H9 (cell line): Measurements from ENCODE around the gene SDF2L1. TPM values are rescaled to one million over a fixed set of nuclear protein-coding genes. Genes with fewer than 3 reads are reported as not detected.

Source experiments
- DNase-seq: peaks from one replicate; pipeline ENCODE4 v3.0.0-alpha.2; 2017
- H2AFZ ChIP-seq: one replicate; pipeline ENCODE4 v1.6.1; 2013; ENCODE audit warnings: mild to moderate bottlenecking, low read length, control low read depth, moderate library complexity
- H2AK5ac ChIP-seq: 2 replicates; pipeline ENCODE4 v1.6.1; 2013; ENCODE audit warnings: low read length, control low read depth, mixed read lengths; ENCODE audit not compliant: insufficient read length
- H2BK120ac ChIP-seq: one replicate; pipeline ENCODE4 v1.6.1; 2013; ENCODE audit warnings: low read depth, mild to moderate bottlenecking, low read length, control low read depth, inconsistent platforms; ENCODE audit not compliant: poor library complexity, severe bottlenecking
- H2BK12ac ChIP-seq: 2 replicates; pipeline ENCODE4 v1.6.1; 2013; ENCODE audit warnings: low read length, control low read depth, mixed read lengths, low read depth; ENCODE audit not compliant: insufficient read length
- H2BK15ac ChIP-seq: 2 replicates; pipeline ENCODE4 v1.6.1; 2013; ENCODE audit warnings: low read depth, low read length, control low read depth
- H2BK20ac ChIP-seq: one replicate; pipeline ENCODE4 v1.6.1; 2013; ENCODE audit warnings: low read depth, mild to moderate bottlenecking, low read length, control low read depth, inconsistent platforms; ENCODE audit not compliant: poor library complexity, severe bottlenecking
- H2BK5ac ChIP-seq: 2 replicates; pipeline ENCODE4 v1.6.1; 2013; ENCODE audit warnings: low read length, control low read depth, mixed read lengths; ENCODE audit not compliant: insufficient read length
- H3K14ac ChIP-seq: 2 replicates; pipeline ENCODE4 v1.6.1; 2013; ENCODE audit warnings: low read length, control low read depth; ENCODE audit not compliant: insufficient read depth
- H3K18ac ChIP-seq: 2 replicates; pipeline ENCODE4 v1.6.1; 2013; ENCODE audit warnings: low read depth, mild to moderate bottlenecking, mixed read lengths, low read length, control low read depth; ENCODE audit not compliant: insufficient read length
- H3K23ac ChIP-seq: 2 replicates; pipeline ENCODE4 v1.6.1; 2013; ENCODE audit warnings: low read length, control low read depth, mixed read lengths, low read depth; ENCODE audit not compliant: insufficient read length
- H3K23me2 ChIP-seq: 2 replicates; pipeline ENCODE4 v1.6.1; 2013; ENCODE audit warnings: low read depth, mild to moderate bottlenecking, mixed read lengths, low read length, control low read depth; ENCODE audit not compliant: insufficient read length, poor library complexity, severe bottlenecking
- H3K27ac ChIP-seq: 2 replicates; pipeline ENCODE4 v1.5.1; 2013; ENCODE audit warnings: low read length, control low read depth, mixed read lengths, low read depth; ENCODE audit not compliant: insufficient read length
- H3K27me3 ChIP-seq: 2 replicates; pipeline ENCODE4 v1.6.1; 2013; ENCODE audit warnings: low read length, control low read depth, inconsistent platforms; ENCODE audit not compliant: insufficient read depth
- H3K4ac ChIP-seq: 2 replicates; pipeline ENCODE4 v1.6.1; 2013; ENCODE audit warnings: low read depth, mild to moderate bottlenecking, control low read depth, inconsistent platforms, low read length, moderate library complexity
- H3K4me1 ChIP-seq: 2 replicates; pipeline ENCODE4 v1.6.1; 2013; ENCODE audit warnings: low read length, control low read depth, inconsistent platforms; ENCODE audit not compliant: insufficient read depth
- H3K4me2 ChIP-seq: 2 replicates; pipeline ENCODE4 v1.6.1; 2013; ENCODE audit warnings: low read length, control low read depth, mixed read lengths; ENCODE audit not compliant: insufficient read length, insufficient read depth
- H3K56ac ChIP-seq: 2 replicates; pipeline ENCODE4 v1.6.1; 2013; ENCODE audit warnings: low read depth, mild to moderate bottlenecking, mixed read lengths, low read length, control low read depth; ENCODE audit not compliant: insufficient read length
- H3K79me1 ChIP-seq: 2 replicates; pipeline ENCODE4 v1.6.1; 2013; ENCODE audit warnings: low read depth, mild to moderate bottlenecking, moderate library complexity, low read length, control low read depth, inconsistent platforms; ENCODE audit not compliant: insufficient read depth, poor library complexity, severe bottlenecking
- H3K79me2 ChIP-seq: 2 replicates; pipeline ENCODE4 v1.6.1; 2013; ENCODE audit warnings: low read length, control low read depth, inconsistent platforms; ENCODE audit not compliant: insufficient read depth
- H3K9ac ChIP-seq: 2 replicates; pipeline ENCODE4 v1.6.1; 2013; ENCODE audit warnings: low read length, control low read depth, mixed read lengths; ENCODE audit not compliant: insufficient read length; ENCODE audit errors: extremely low read depth
- H3K9me3 ChIP-seq: one replicate; pipeline ENCODE4 v1.6.1; 2013; ENCODE audit warnings: low read depth, low read length, inconsistent platforms; ENCODE audit not compliant: control insufficient read depth
- H3T11ph ChIP-seq: one replicate; pipeline ENCODE4 v1.6.1; 2013; ENCODE audit warnings: mild to moderate bottlenecking, low read length, control low read depth, inconsistent platforms
- H4K20me1 ChIP-seq: one replicate; pipeline ENCODE4 v1.6.1; 2013; ENCODE audit not compliant: control insufficient read depth, insufficient read length, insufficient read depth
- H4K5ac ChIP-seq: 2 replicates; pipeline ENCODE4 v1.6.1; 2013; ENCODE audit warnings: low read depth, mild to moderate bottlenecking, mixed read lengths, low read length, control low read depth; ENCODE audit not compliant: insufficient read length
- H4K8ac ChIP-seq: replicated peaks from 2 replicates; pipeline ENCODE4 v1.6.1; 2013; ENCODE audit warnings: low read length, control low read depth, mixed read lengths, low read depth; ENCODE audit not compliant: insufficient read length
- H4K91ac ChIP-seq: 2 replicates; pipeline ENCODE4 v1.6.1; 2013; ENCODE audit warnings: low read depth, mild to moderate bottlenecking, moderate library complexity, mixed read lengths, low read length, control low read depth; ENCODE audit not compliant: insufficient read length
- H3K27ac Mint-ChIP-seq, 3 experiments: 2 replicates in 2 of 3; 3 replicates in 1 of 3; pipeline ENCODE4 v1.8.0; 2020 to 2021; ENCODE audit warnings: mixed read lengths in 3 of 3, mild to moderate bottlenecking in 1 of 3, moderate library complexity in 1 of 3
- H3K27me3 Mint-ChIP-seq: 2 replicates; pipeline ENCODE4 v1.8.0; 2021; ENCODE audit warnings: low read depth, mild to moderate bottlenecking, moderate library complexity, mixed read lengths
- H3K36me3 Mint-ChIP-seq, 3 experiments: 2 replicates in 2 of 3; 3 replicates in 1 of 3; pipeline ENCODE4 v1.8.0; 2020 to 2021; ENCODE audit warnings: low read depth in 3 of 3, mixed read lengths in 3 of 3; ENCODE audit not compliant: insufficient read depth in 1 of 3
- H3K4me1 Mint-ChIP-seq, 2 experiments: 2 replicates each; pipeline ENCODE4 v1.8.0; 2020; ENCODE audit warnings: mixed read lengths in 2 of 2
- H3K4me3 Mint-ChIP-seq, 2 experiments: 2 replicates in 1 of 2; 3 replicates in 1 of 2; pipeline ENCODE4 v1.8.0; 2020 to 2021; ENCODE audit warnings: mild to moderate bottlenecking in 2 of 2, mixed read lengths in 2 of 2, moderate library complexity in 1 of 2
- H3K9me3 Mint-ChIP-seq, 2 experiments: 2 replicates in 1 of 2; 3 replicates in 1 of 2; pipeline ENCODE4 v1.8.0; 2020; ENCODE audit warnings: mild to moderate bottlenecking in 2 of 2, mixed read lengths in 2 of 2, moderate library complexity in 1 of 2
- WGBS: extraction: QIAGEN DNeasy Blood & Tissue Kit; methylation state at CpG from one replicate; pipeline ENCODE4 v1.1.7; 2013; ENCODE audit warnings: missing lambda C conversion rate, low lambda C conversion rate, mixed read lengths; ENCODE audit not compliant: insufficient read length; ENCODE audit errors: extremely low coverage; 5-methylcytosine and 5-hydroxymethylcytosine counted together
- total RNA-seq: library from RNA; stranded (reverse); gene quantifications from 2 replicates; pipeline ENCODE4 v1.2.1, GENCODE V29; 2021
- TF ChIP-seq, protein P1 (sequence below): fragments of 200-600 bp; sonication (generic); conservative IDR thresholded peaks from 3 replicates; pipeline ENCODE4 v1.8.0; 2021; ENCODE audit warnings: antibody characterized with exemption, mild to moderate bottlenecking

Gene SDF2L1
- total RNA-seq, 1 experiment from 2014 or later = 36.0 TPM

DNA sequence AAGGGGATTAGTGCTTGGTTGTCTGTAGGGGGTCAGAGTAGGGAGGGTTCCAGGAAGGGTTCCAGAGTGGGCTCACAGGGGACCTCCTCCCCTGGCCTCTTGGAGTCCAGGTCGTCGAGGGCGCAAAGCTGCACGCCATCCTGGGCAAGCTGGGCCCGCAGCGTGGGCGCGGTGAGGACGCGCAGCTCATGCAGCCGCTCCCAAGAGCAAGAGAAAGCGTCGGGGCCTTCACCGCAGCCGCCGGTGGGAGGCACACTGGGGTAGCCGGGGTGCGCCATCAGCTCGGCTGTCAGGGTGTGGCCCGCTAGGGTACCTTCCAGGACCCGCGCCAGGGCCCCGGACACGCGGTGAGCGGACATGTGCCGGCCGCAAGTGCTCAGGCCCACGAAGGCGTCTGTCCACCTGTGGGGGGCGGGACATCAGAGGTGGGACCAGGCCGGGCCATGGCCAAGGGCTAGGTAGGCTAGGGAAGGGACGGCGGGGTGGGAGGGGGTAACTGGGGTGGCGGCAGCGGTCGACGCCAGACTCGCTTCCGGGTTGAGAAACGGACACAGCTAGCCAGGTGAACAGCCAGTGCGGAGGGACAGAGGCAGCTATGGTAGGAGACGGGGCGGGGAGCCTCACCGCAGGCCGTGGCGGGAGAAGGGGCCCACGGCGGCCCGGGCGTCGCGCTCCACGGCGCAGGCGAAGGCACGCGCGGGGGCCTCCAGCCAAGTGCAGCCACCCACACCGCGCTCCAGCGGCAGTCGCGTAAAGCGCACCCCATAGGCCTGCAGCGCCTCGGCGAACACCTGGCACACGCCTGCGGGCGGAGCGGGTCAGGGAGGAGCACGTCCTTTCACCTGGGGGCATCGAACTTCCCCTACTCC, 13.5 kb upstream of the SDF2L1 start:
- TF ChIP-seq, protein P1, sequence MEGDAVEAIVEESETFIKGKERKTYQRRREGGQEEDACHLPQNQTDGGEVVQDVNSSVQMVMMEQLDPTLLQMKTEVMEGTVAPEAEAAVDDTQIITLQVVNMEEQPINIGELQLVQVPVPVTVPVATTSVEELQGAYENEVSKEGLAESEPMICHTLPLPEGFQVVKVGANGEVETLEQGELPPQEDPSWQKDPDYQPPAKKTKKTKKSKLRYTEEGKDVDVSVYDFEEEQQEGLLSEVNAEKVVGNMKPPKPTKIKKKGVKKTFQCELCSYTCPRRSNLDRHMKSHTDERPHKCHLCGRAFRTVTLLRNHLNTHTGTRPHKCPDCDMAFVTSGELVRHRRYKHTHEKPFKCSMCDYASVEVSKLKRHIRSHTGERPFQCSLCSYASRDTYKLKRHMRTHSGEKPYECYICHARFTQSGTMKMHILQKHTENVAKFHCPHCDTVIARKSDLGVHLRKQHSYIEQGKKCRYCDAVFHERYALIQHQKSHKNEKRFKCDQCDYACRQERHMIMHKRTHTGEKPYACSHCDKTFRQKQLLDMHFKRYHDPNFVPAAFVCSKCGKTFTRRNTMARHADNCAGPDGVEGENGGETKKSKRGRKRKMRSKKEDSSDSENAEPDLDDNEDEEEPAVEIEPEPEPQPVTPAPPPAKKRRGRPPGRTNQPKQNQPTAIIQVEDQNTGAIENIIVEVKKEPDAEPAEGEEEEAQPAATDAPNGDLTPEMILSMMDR = no peak
- Histone ChIP-seq H3K4me1 (no peaks in the 10 kb centered on the region; the same call in 1 of the 2 replicates), H3K18ac (no peak overlapping the region), H2BK15ac (no peak overlapping the region), H4K5ac (no peak overlapping the region), H3K4ac (no peak overlapping the region), H3K23me2 (peaks cover 5% of the 10 kb centered on the region), H3T11ph (no peak overlapping the region), H3K79me2 (no peaks in the 10 kb centered on the region), H3K27me3 (no peaks in the 10 kb centered on the region), H2BK12ac (no peak overlapping the region), H2BK20ac (no peak overlapping the region), H3K23ac (no peak overlapping the region), H3K56ac (no peak overlapping the region), H3K79me1 (peaks cover 2% of the 10 kb centered on the region), H4K91ac (no peak overlapping the region), H2AK5ac (no peak overlapping the region), H3K27ac (no peak overlapping the region), H4K20me1 (no peaks in the 10 kb centered on the region), H2BK120ac (no peak overlapping the region), H4K8ac (no peak overlapping the region), H3K4me2 (peak overlapping the region; percentile 42), H2BK5ac (no peak overlapping the region), H3K9ac (no peak overlapping the region), H3K9me3 (no peaks in the 10 kb centered on the region), H2AFZ (no peak overlapping the region), H3K14ac (no peak overlapping the region; the same call in 1 of the 2 replicates)
- Mint-ChIP-seq H3K36me3 (peaks cover 5 to 23% (median 14%) of the 10 kb centered on the region in 3 experiments), H3K27me3 (peaks cover 9% of the 10 kb centered on the region), H3K9me3 (no peaks in the 10 kb centered on the region; a peak in 1 of 5 replicates), H3K27ac (0 out of 7 replicates have a peak overlapping the region, but pooled peaks of 1 of the 3 experiments have one; percentile 95), H3K4me1 (peaks cover 14 to 16% of the 10 kb centered on the region in 2 experiments), H3K4me3 (peak overlapping the region; percentile 89)
- DNase-seq = no peak
- no CpG with 5 or more reads among the region's 74 CpGs for WGBS
